ENCODE measurements around the gene CAMSAP2. TPM values are rescaled to one million over a fixed set of nuclear protein-coding genes. Genes with fewer than 3 reads are reported as not detected.

The CAMSAP2 gene
- total and polyA plus RNA-seq, 8 donors: 32.2 to 55.0 (median 48.8) TPM

GRCh38 chr1:200896531-200897196 is 158.0 kb downstream of the CAMSAP2 start:
- H3K4me1 ChIP-seq: peaks cover 3 to 11% of the 10 kb centered on the region in 2 donors
- H3K27me3 ChIP-seq: peaks cover 0 to 9% of the 10 kb centered on the region in 2 donors
- ATAC-seq: peak; percentile 78
- no peaks in the 10 kb centered on the region for H3K9me3 ChIP-seq
- peak overlapping the region; percentile 27 to 32 for H3K4me3 ChIP-seq
- DNase-seq: peak in 3 of 4 donors; percentile 61 to 83 (median 72)
- peaks cover 0 to 5% of the 10 kb centered on the region in 2 donors for H3K36me3 ChIP-seq
- TF ChIP-seq CTCF (IDR thresholded peaks at IDR 0.05): no peak
- intact Hi-C loops (cut with DNase I): no loop called here
- peak overlapping the region in 1 of 2 donors; percentile 70 for H3K27ac ChIP-seq

- Histone ChIP-seq H3K36me3 (peaks cover 0 to 5% of the 10 kb centered on the region in 2 donors), H3K27ac (no peak overlapping the region), H3K4me3 (no peak overlapping the region), H3K4me1 (peaks cover 0 to 6% of the 10 kb centered on the region in 2 donors), H3K9me3 (no peaks in the 10 kb centered on the region), H3K27me3 (peaks cover 0 to 3% of the 10 kb centered on the region in 2 donors)
- no peak for TF ChIP-seq CTCF (IDR thresholded peaks at IDR 0.05)
- ATAC-seq: no peak
- DNase-seq: no peak
- intact Hi-C loops (cut with DNase I): no loop called here
Observed at GRCh38 chr1:200897259-200897658, 158.6 kb downstream of the CAMSAP2 start.

GRCh38 chr1:200899015-200899386 is 160.3 kb downstream of the CAMSAP2 start:
- no peak for TF ChIP-seq CTCF (IDR thresholded peaks at IDR 0.05)
- Histone ChIP-seq H3K27ac (no peak overlapping the region), H3K27me3 (no peaks in the 10 kb centered on the region), H3K36me3 (peaks cover 0 to 5% of the 10 kb centered on the region in 2 donors), H3K9me3 (no peaks in the 10 kb centered on the region), H3K4me3 (no peak overlapping the region), H3K4me1 (peaks cover 0 to 6% of the 10 kb centered on the region in 2 donors)
- DNase-seq (no peak), ATAC-seq (no peak)
- intact Hi-C loops (cut with DNase I): no loop called here

GRCh38 chr1:200899451-200899915 is 160.8 kb downstream of the CAMSAP2 start:
- no peaks in the 10 kb centered on the region for H3K9me3 ChIP-seq
- intact Hi-C loops (cut with DNase I): no loop called here
- ATAC-seq: no peak
- peaks cover 0 to 5% of the 10 kb centered on the region in 2 donors for H3K36me3 ChIP-seq
- H3K4me1 ChIP-seq: peaks cover 0 to 6% of the 10 kb centered on the region in 2 donors
- no peak for TF ChIP-seq CTCF (IDR thresholded peaks at IDR 0.05)
- no peak for DNase-seq
- no peak overlapping the region for H3K27ac ChIP-seq
- H3K27me3 ChIP-seq: no peaks in the 10 kb centered on the region
- H3K4me3 ChIP-seq: no peak overlapping the region

- no peak for ATAC-seq
- H3K27ac ChIP-seq: no peak overlapping the region
- DNase-seq: no peak
- H3K4me3 ChIP-seq: no peak overlapping the region
- peaks cover 0 to 8% of the 10 kb centered on the region in 2 donors for H3K4me1 ChIP-seq
- intact Hi-C loops (cut with DNase I): no loop called here
- no peak for TF ChIP-seq CTCF (IDR thresholded peaks at IDR 0.05)
- no peaks in the 10 kb centered on the region for H3K27me3 ChIP-seq
- no peaks in the 10 kb centered on the region for H3K9me3 ChIP-seq
- H3K36me3 ChIP-seq: peaks cover 0 to 5% of the 10 kb centered on the region in 2 donors
Observed at GRCh38 chr1:200899954-200900867, 161.5 kb downstream of the CAMSAP2 start.
